H1 (cell line): ENCODE results near the gene SAMD9. TPM values are rescaled to one million over a fixed set of nuclear protein-coding genes. Genes with fewer than 3 reads are reported as not detected.

Source experiments
- CTCF ChIA-PET: fragments of 300-600 bp; sonication (Branson Sonifier 250); formaldehyde crosslinking; loops from one replicate; lab custom pipeline; 2021; ENCODE audit not compliant: partially characterized antibody; lab: Charles Lee
- POLR2A ChIA-PET: fragments of 300-600 bp; sonication (Branson Sonifier 250); formaldehyde crosslinking; loops from one replicate; lab custom pipeline; 2021; ENCODE audit warnings: inconsistent platforms; ENCODE audit not compliant: partially characterized antibody; lab: Charles Lee
- DNase-seq, 2 experiments: peaks; one replicate each; pipeline versions ENCODE4 v3.0.0 to v3.0.0-alpha.2; 2010 to 2022; ENCODE audit warnings: low spot score in 2 of 2, low read depth in 1 of 2, mixed read lengths in 1 of 2
- FAIRE-seq: peaks from 2 replicates; lab custom pipeline; 2011; peaks lifted over from hg19 to GRCh38; lab: Jason Lieb, UNC
- H2AFZ ChIP-seq: 2 replicates; pipeline ENCODE4 v1.8.1; 2012; ENCODE audit warnings: low read length, inconsistent platforms
- H2AK5ac ChIP-seq: 2 replicates; pipeline ENCODE4 v1.6.1; 2013; ENCODE audit warnings: low read depth, low read length
- H2BK120ac ChIP-seq: replicated peaks from 2 replicates; pipeline ENCODE3; 2013; ENCODE audit warnings: low read depth, low read length, inconsistent platforms
- H2BK12ac ChIP-seq: 2 replicates; pipeline ENCODE4 v1.6.1; 2013; ENCODE audit warnings: low read depth, low read length
- H2BK15ac ChIP-seq: 2 replicates; pipeline ENCODE4 v1.6.1; 2013; ENCODE audit warnings: low read length
- H2BK20ac ChIP-seq: 2 replicates; pipeline ENCODE4 v1.6.1; 2013; ENCODE audit warnings: low read length
- H2BK5ac ChIP-seq: 2 replicates; pipeline ENCODE4 v1.6.1; 2013; ENCODE audit warnings: low read depth, low read length
- H3K14ac ChIP-seq: 2 replicates; pipeline ENCODE4 v1.6.1; 2013; ENCODE audit warnings: inconsistent platforms; ENCODE audit not compliant: insufficient read length
- H3K18ac ChIP-seq: 2 replicates; pipeline ENCODE4 v1.6.1; 2013; ENCODE audit warnings: low read length; ENCODE audit errors: extremely low read depth
- H3K23ac ChIP-seq: 2 replicates; pipeline ENCODE4 v1.6.1; 2013; ENCODE audit warnings: inconsistent platforms; ENCODE audit not compliant: insufficient read length
- H3K23me2 ChIP-seq: 2 replicates; pipeline ENCODE4 v1.6.1; 2013; ENCODE audit warnings: low read depth, low read length
- H3K27ac ChIP-seq: 2 replicates; pipeline ENCODE4 v1.6.1; 2011; ENCODE audit warnings: low read depth, low read length, inconsistent platforms
- H3K27me3 ChIP-seq, 4 experiments: replicated peaks in 1 of 4; 1 replicate in 1 of 4; 2 replicates in 3 of 4; pipeline versions ENCODE4 v1.6.1 to v1.8.1; 2011 to 2013; ENCODE audit warnings: low read length in 3 of 4, mild to moderate bottlenecking in 3 of 4, inconsistent platforms in 2 of 4, mixed read lengths in 2 of 4, moderate library complexity in 1 of 4; ENCODE audit not compliant: control insufficient read depth in 3 of 4, insufficient read depth in 3 of 4; ENCODE audit errors: extremely low read depth in 1 of 4
- H3K36me3 ChIP-seq, 4 experiments: 2 replicates each; pipeline versions ENCODE4 v1.6.1 to v1.8.1; 2011 to 2013; ENCODE audit warnings: mild to moderate bottlenecking in 4 of 4, low read length in 3 of 4, moderate library complexity in 2 of 4, control low read depth in 1 of 4, inconsistent platforms in 1 of 4; ENCODE audit not compliant: insufficient read depth in 4 of 4, control insufficient read depth in 2 of 4
- H3K4ac ChIP-seq: replicated peaks from 2 replicates; pipeline ENCODE3; 2013; ENCODE audit warnings: low read length, low read depth, mixed read lengths, inconsistent platforms; ENCODE audit not compliant: insufficient read length
- H3K4me1 ChIP-seq, 4 experiments: replicated peaks in 1 of 4; 1 replicate in 1 of 4; 2 replicates in 3 of 4; pipeline versions ENCODE4 v1.6.1 to v1.8.1; 2011 to 2013; ENCODE audit warnings: low read length in 3 of 4, inconsistent platforms in 2 of 4, mixed read lengths in 1 of 4; ENCODE audit not compliant: insufficient read depth in 4 of 4, control insufficient read depth in 3 of 4
- H3K4me2 ChIP-seq, 2 experiments: 2 replicates each; pipeline versions ENCODE4 v1.6.1 to v1.8.1; 2011 to 2013; ENCODE audit warnings: low read depth in 2 of 2, low read length in 2 of 2, control low read depth in 1 of 2, inconsistent platforms in 1 of 2, mild to moderate bottlenecking in 1 of 2; ENCODE audit not compliant: insufficient read depth in 1 of 2
- H3K4me3 ChIP-seq, 4 experiments: fragments of 200-600, 300-600 bp in 1 of 4; sonication (generic), shearing (Covaris generic), sonication (Bioruptor Twin) in 1 of 4; 2 replicates each; pipeline versions ENCODE4 v1.5.1 to v1.8.1; 2011 to 2016; ENCODE audit warnings: low read length in 4 of 4, low read depth in 3 of 4, control low read depth in 2 of 4, inconsistent platforms in 2 of 4, mild to moderate bottlenecking in 2 of 4, mixed read lengths in 1 of 4, moderate library complexity in 1 of 4; ENCODE audit not compliant: insufficient read depth in 2 of 4; ENCODE audit errors: extremely low read depth in 1 of 4
- H3K56ac ChIP-seq: replicated peaks from 2 replicates; pipeline ENCODE3; 2013; ENCODE audit warnings: low read depth, mild to moderate bottlenecking, mixed read lengths, low read length, inconsistent platforms; ENCODE audit not compliant: insufficient read length
- H3K79me1 ChIP-seq: 2 replicates; pipeline ENCODE4 v1.6.1; 2013; ENCODE audit warnings: low read depth, low read length, control low read depth
- H3K79me2 ChIP-seq, 2 experiments: 2 replicates each; pipeline versions ENCODE4 v1.6.1 to v1.8.1; 2012 to 2013; ENCODE audit warnings: low read length in 2 of 2, mild to moderate bottlenecking in 2 of 2, inconsistent platforms in 1 of 2; ENCODE audit not compliant: insufficient read depth in 2 of 2, control insufficient read depth in 1 of 2
- H3K9ac ChIP-seq, 4 experiments: replicated peaks in 1 of 4; 1 replicate in 1 of 4; 2 replicates in 3 of 4; pipeline versions ENCODE4 v1.6.1 to v1.8.1; 2011 to 2013; ENCODE audit warnings: low read depth in 3 of 4, low read length in 3 of 4, control low read depth in 2 of 4, mild to moderate bottlenecking in 2 of 4, moderate library complexity in 2 of 4, inconsistent platforms in 1 of 4; ENCODE audit errors: extremely low read depth in 1 of 4
- H3K9me3 ChIP-seq, 2 experiments: 2 replicates each; pipeline versions ENCODE4 v1.6.1 to v1.8.1; 2012 to 2013; ENCODE audit warnings: mild to moderate bottlenecking in 2 of 2, moderate library complexity in 2 of 2, control low read depth in 1 of 2, inconsistent platforms in 1 of 2, low read depth in 1 of 2, low read length in 1 of 2, mixed read lengths in 1 of 2; ENCODE audit not compliant: insufficient read depth in 2 of 2
- H4K20me1 ChIP-seq, 2 experiments: replicated peaks in 1 of 2; 2 replicates each; pipeline versions ENCODE3 to v1.8.1; 2011 to 2013; ENCODE audit warnings: inconsistent platforms in 2 of 2, low read length in 2 of 2, mild to moderate bottlenecking in 1 of 2; ENCODE audit not compliant: insufficient read depth in 2 of 2, control insufficient read depth in 1 of 2
- H4K5ac ChIP-seq: 2 replicates; pipeline ENCODE4 v1.6.1; 2013; ENCODE audit warnings: low read length, low read depth, mixed read lengths, inconsistent platforms; ENCODE audit not compliant: insufficient read length
- H4K8ac ChIP-seq: 2 replicates; pipeline ENCODE4 v1.8.0; 2013; ENCODE audit warnings: mild to moderate bottlenecking, moderate library complexity, low read length, inconsistent platforms; ENCODE audit not compliant: insufficient read depth; ENCODE audit errors: extremely low read depth
- H4K91ac ChIP-seq: replicated peaks from 2 replicates; pipeline ENCODE3; 2013; ENCODE audit warnings: low read length, mixed read lengths, inconsistent platforms; ENCODE audit not compliant: insufficient read length
- SRF ChIP-seq: IDR thresholded peaks from 2 replicates; pipeline ENCODE4 v1.6.1; 2011; ENCODE audit warnings: mild to moderate bottlenecking, low read depth, low read length, moderate library complexity
- WGBS, 2 experiments: shearing (Covaris generic) in 1 of 2; methylation state at CpG; one replicate each; pipeline versions ENCODE4 v1.1.6 to v1.1.7; 2013 to 2015; ENCODE audit warnings: low lambda C conversion rate in 2 of 2, mixed read lengths in 2 of 2, inconsistent platforms in 1 of 2, low coverage in 1 of 2, missing lambda C conversion rate in 1 of 2; ENCODE audit not compliant: insufficient replicate concordance in 2 of 2, insufficient coverage in 1 of 2, insufficient read length in 1 of 2; ENCODE audit errors: extremely low coverage in 1 of 2, missing lambda C conversion rate in 1 of 2; 5-methylcytosine and 5-hydroxymethylcytosine counted together
- polyA plus RNA-seq, 7 experiments: library from polyadenylated mRNA; depleted of rRNA in 3 of 7; stranded (reverse) in 5 of 7; unstranded in 2 of 7; fragments of >200 nt in 5 of 7; fragments of 200-250 nt in 2 of 7; gene quantifications; 1 replicate in 5 of 7; 2 replicates in 1 of 7; 4 replicates in 1 of 7; pipeline versions ENCODE4 v1.2.1 to v1.2.3, GENCODE V29; 2011 to 2013; ENCODE audit warnings: missing spikeins in 2 of 7, mixed read lengths in 2 of 7
- total RNA-seq: library from RNA; stranded (reverse); fragmentation: NEBNext Ultra II Directional; extraction: Animal tissue kit (Norgen Biotek cat#: 25700); gene quantifications from 2 replicates; pipeline ENCODE4 v1.2.1, GENCODE V29; 2021

The SAMD9 gene
- total and polyA plus RNA-seq, 2 of the 8 experiments (the other 6 are each of a cell fraction or from before 2014, with no cell fraction given), result 0.02 TPM; not detected in 1

DNA sequence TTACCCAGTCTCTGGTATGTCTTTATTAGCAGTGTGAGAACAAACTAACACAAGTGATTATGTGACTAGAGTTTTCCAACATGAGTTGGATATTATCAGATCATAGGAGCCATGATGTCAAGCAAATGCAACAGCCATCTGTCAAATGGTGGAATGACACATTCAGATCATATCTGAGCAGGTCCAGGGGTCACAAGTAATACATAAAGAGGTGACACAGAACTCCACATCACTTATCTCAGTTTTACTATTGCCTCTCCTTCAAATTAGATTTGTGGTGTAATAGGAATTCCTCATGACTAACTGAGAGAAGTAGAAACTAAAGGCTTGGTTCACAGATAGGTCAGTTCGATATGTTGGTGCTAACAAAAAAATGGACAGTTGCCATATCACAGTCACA is 42.6 kb upstream of the SAMD9 start:
- Histone ChIP-seq H3K4ac (no peak overlapping the region), H3K9ac (no peak overlapping the region), H3K79me2 (no peaks in the 10 kb centered on the region), H3K4me1 (no peaks in the 10 kb centered on the region), H3K36me3 (no peaks in the 10 kb centered on the region), H2AK5ac (no peak overlapping the region), H3K14ac (no peak overlapping the region), H4K91ac (no peak overlapping the region), H3K9me3 (no peaks in the 10 kb centered on the region), H3K4me2 (no peak overlapping the region), H2BK20ac (no peak overlapping the region), H3K56ac (no peak overlapping the region), H2BK12ac (no peak overlapping the region), H3K27me3 (no peaks in the 10 kb centered on the region), H3K27ac (no peak overlapping the region), H2BK15ac (no peak overlapping the region), H2AFZ (no peak overlapping the region), H2BK5ac (no peak overlapping the region), H4K5ac (no peak overlapping the region), H4K20me1 (no peaks in the 10 kb centered on the region), H3K23ac (no peak overlapping the region), H3K23me2 (no peaks in the 10 kb centered on the region), H2BK120ac (no peak overlapping the region), H3K18ac (no peak overlapping the region), H3K4me3 (no peak overlapping the region), H4K8ac (no peak overlapping the region), H3K79me1 (no peaks in the 10 kb centered on the region)
- FAIRE-seq (no peak), DNase-seq (no peak)
- 75% methylated on average over 1 of the region's 1 CpG; no CpG with 5 or more reads in 1 of the 2 experiments for WGBS, 2 experiments
- no peak for TF ChIP-seq SRF
- POLR2A ChIA-PET, result no interaction called here
- CTCF ChIA-PET, result interaction anchor here (0.6 to 1.3 kb wide), 2 partner anchors 10 to 20 kb away, joined by 3 read pairs; no protein-coding TSS in a partner anchor
